Esophagus squamous epithelium (tissue), 5 donors: ENCODE measurements around the gene SFXN1. TPM values are rescaled to one million over a fixed set of nuclear protein-coding genes. Genes with fewer than 3 reads are reported as not detected.
A peak's percentile ranks its signal among the peaks of the same experiment; 100 is the strongest.

ENCODE experiments used
- DNase-seq: peaks from one replicate; lab custom pipeline; 2025; lab: John Stamatoyannopoulos, UW
- H3K27ac ChIP-seq, 4 donors: fragments of 200-600 bp; sonication (generic); one replicate each; pipeline ENCODE4 v1.5.1; 2016 to 2019; ENCODE audit warnings: mild to moderate bottlenecking in 1 of 4
- H3K27me3 ChIP-seq, 4 donors: fragments of 200-600 bp; sonication (generic); 1 replicate in 3 of 4; 2 replicates in 1 of 4; pipeline versions ENCODE4 v1.5.1 to v1.6.0; 2017 to 2021; ENCODE audit warnings: antibody characterized with exemption in 1 of 4
- H3K36me3 ChIP-seq, 3 donors: fragments of 200-600 bp; sonication (generic); one replicate each; pipeline ENCODE4 v1.5.1; 2016 to 2019
- H3K4me1 ChIP-seq, 3 donors: fragments of 200-600 bp; sonication (generic); one replicate each; pipeline ENCODE4 v1.5.1; 2017 to 2019
- H3K4me3 ChIP-seq, 4 donors: fragments of 200-600 bp; sonication (generic); 1 replicate in 3 of 4; 2 replicates in 1 of 4; pipeline ENCODE4 v1.5.1; 2016 to 2019; ENCODE audit warnings: mild to moderate bottlenecking in 2 of 4, moderate library complexity in 1 of 4
- H3K9me3 ChIP-seq, 3 donors: fragments of 200-600 bp; sonication (generic); one replicate each; pipeline ENCODE4 v1.5.1; 2016 to 2019
- POLR2A ChIP-seq, 4 donors: fragments of 450-650 bp; IDR thresholded peaks; one replicate each; pipeline ENCODE4 v1.6.1; 2017; ENCODE audit warnings: antibody characterized with exemption in 4 of 4, mild to moderate bottlenecking in 4 of 4, moderate library complexity in 3 of 4
- WGBS, 2 donors: methylation state at CpG; one replicate each; pipeline ENCODE4 v1.1.5; 2018; 5-methylcytosine and 5-hydroxymethylcytosine counted together
- intact Hi-C: fragments of 100-400 bp; cut with DNase I; formaldehyde crosslinking; loops from one replicate; pipeline ENCODE4 v1.15.0; 2022
- total RNA-seq, 4 donors: library from RNA; depleted of rRNA; stranded (reverse); fragments of >200 nt; gene quantifications; one replicate each; pipeline ENCODE4 v1.1.0, GENCODE V29; 2016
- TF ChIP-seq, protein P1 (sequence below), 6 experiments: fragments of 450-650 bp in 4 of 6; fragments of 200-600 bp in 2 of 6; sonication (generic) in 2 of 6; IDR thresholded peaks; one replicate each; pipeline ENCODE4 v1.5.1; 2016 to 2019; ENCODE audit warnings: antibody characterized with exemption in 6 of 6, mild to moderate bottlenecking in 4 of 6, moderate library complexity in 4 of 6
- donor health status: DM: yes; HTN: yes; CAD: no.

The SFXN1 gene
- total RNA-seq, 4 donors from 2014 or later = 39.6 to 81.7 (median 51.9) TPM

DNA sequence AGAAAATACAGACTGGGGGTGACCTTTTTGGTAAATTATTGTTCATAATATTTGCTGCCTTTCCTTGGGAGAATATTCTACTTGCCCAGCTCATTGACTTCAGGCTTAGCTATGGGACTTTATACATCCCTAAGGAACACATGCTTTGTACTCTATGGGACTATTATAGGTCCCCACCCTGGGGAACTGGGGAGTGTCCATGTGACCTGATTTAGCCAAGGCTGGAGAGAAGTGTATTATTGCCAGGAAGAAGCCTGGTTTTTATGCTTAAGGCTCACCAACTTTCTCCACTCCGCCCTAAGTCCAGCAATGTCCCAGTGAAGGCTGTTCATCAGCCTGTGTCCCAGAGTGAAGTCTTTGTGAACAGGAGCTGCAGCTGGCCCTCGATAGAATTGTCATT lies 17.8 kb upstream of the SFXN1 start:
- peaks cover 0 to 9% (median 7%) of the 10 kb centered on the region in 3 donors for H3K4me1 ChIP-seq
- 62 to 86% methylated on average over 1 to 2 of the region's 2 CpGs for WGBS, 2 donors
- DNase-seq = no peak
- peaks cover 0 to 16% (median 0%) of the 10 kb centered on the region in 4 donors for H3K27me3 ChIP-seq
- intact Hi-C loops = no loop called here
- no peaks in the 10 kb centered on the region for H3K9me3 ChIP-seq
- H3K4me3 ChIP-seq = no peak overlapping the region
- H3K27ac ChIP-seq = no peak overlapping the region
- no peaks in the 10 kb centered on the region for H3K36me3 ChIP-seq
- no peak for TF ChIP-seq POLR2A (IDR thresholded peaks at IDR 0.05)
- TF ChIP-seq, protein P1, sequence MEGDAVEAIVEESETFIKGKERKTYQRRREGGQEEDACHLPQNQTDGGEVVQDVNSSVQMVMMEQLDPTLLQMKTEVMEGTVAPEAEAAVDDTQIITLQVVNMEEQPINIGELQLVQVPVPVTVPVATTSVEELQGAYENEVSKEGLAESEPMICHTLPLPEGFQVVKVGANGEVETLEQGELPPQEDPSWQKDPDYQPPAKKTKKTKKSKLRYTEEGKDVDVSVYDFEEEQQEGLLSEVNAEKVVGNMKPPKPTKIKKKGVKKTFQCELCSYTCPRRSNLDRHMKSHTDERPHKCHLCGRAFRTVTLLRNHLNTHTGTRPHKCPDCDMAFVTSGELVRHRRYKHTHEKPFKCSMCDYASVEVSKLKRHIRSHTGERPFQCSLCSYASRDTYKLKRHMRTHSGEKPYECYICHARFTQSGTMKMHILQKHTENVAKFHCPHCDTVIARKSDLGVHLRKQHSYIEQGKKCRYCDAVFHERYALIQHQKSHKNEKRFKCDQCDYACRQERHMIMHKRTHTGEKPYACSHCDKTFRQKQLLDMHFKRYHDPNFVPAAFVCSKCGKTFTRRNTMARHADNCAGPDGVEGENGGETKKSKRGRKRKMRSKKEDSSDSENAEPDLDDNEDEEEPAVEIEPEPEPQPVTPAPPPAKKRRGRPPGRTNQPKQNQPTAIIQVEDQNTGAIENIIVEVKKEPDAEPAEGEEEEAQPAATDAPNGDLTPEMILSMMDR (IDR thresholded peaks at IDR 0.05) = no peak

DNA sequence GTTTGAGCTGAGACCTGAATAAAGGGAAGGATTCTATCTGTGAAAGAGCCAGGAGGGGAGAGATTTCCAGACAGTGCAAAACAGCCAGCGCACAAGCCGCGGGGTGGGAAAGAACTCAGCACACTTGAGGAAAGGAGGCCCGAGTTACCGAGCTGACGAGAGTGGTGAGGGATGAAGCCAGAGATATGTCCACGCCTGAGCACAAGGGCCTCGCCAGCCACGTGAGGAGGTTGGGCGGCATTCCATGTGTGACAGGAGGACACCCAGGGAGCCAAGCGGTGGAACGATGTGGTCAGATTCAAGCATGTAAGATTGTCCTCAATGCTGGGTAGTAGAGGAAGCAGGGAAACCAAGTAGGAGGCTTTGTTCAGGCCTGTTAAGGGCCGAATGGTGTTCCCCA lies 17.0 kb upstream of the SFXN1 start:
- H3K4me1 ChIP-seq = peaks cover 0 to 15% (median 13%) of the 10 kb centered on the region in 3 donors

DNA sequence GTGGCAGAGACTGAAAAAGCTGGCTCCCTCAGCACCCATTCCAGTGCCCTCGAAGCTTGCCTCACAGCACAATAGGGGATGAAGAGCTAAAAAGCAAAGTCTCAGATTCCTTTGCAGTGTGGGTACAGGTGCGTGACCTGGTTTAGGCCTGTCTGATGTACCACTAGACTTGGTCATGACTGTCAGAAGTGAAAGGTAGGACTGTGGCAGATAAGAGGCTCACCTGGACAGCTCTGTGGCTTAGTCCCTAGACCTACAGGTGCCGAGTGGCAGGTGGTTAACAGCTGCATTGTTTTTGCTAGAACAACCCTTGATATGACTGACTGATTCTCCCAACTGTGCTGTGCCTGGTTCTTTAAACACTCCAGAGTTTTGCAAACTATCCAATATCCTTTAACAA lies 14.7 kb upstream of the SFXN1 start:
- no peak overlapping the region for H3K4me3 ChIP-seq
- H3K9me3 ChIP-seq = no peaks in the 10 kb centered on the region
- intact Hi-C loops = no loop called here
- TF ChIP-seq, protein P1 (IDR thresholded peaks at IDR 0.05) = no peak
- TF ChIP-seq POLR2A (IDR thresholded peaks at IDR 0.05) = no peak
- peaks cover 0 to 6% (median 0%) of the 10 kb centered on the region in 4 donors for H3K27me3 ChIP-seq
- DNase-seq = no peak
- H3K27ac ChIP-seq = no peak overlapping the region
- no peaks in the 10 kb centered on the region for H3K36me3 ChIP-seq
- 80 to 87% methylated on average over 3 of the region's 3 CpGs for WGBS, 2 donors
- H3K4me1 ChIP-seq = peaks cover 0 to 38% (median 25%) of the 10 kb centered on the region in 3 donors

More for the DNA sequence above, 17.0 kb upstream of the SFXN1 start:
- Histone ChIP-seq H3K9me3 (no peaks in the 10 kb centered on the region), H3K27me3 (peaks cover 0 to 16% (median 0%) of the 10 kb centered on the region in 4 donors), H3K27ac (no peak overlapping the region), H3K4me3 (no peak overlapping the region), H3K36me3 (no peaks in the 10 kb centered on the region)
- TF ChIP-seq POLR2A (IDR thresholded peaks at IDR 0.05) = no peak
- TF ChIP-seq, protein P1 (IDR thresholded peaks at IDR 0.05) = no peak
- 91 to 94% methylated on average over 13 of the region's 13 CpGs for WGBS, 2 donors
- no peak for DNase-seq
- intact Hi-C loops = no loop called here

DNA sequence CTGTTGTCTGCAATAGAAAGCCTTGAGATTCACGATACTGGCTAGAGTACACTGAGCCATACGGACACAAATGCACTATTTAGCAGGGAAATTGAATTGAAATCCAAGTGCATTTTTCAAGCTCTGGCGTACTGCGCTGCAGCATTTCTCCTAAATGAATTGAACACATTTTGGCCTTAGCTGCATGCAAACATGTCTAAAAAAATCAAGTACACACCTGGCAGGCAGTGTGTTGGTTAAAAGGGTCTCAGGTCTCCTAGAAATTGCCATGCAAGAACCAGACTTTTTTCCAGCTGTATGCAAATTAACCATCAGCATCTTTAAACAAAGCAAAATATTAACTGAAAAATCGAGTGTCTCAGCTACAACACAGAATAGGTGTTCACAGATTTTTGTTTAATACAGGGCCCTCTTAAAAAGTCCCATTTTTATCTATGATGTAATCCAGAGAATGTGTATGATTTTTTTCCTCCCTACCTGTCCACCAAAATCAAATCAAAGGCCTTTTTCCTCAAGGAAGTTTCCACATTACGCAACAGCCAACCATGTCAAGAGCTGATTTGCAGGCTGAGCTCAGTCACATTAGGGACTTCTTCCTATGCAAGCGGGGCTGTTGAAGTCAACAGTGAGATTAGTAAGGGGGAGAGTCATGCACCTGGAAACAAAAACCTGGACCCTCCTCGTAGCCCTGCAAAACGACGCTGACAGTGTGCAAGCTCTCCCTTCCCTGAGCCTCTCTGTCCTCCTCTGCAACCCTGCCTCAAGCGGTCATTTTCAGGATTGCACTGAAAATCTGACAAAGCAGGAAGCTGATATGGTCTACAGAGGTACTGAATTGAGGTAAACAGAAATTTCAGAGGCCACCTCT lies 14.1 kb upstream of the SFXN1 start:
- 63 to 67% methylated on average over 7 to 8 of the region's 11 CpGs for WGBS, 2 donors

DNA sequence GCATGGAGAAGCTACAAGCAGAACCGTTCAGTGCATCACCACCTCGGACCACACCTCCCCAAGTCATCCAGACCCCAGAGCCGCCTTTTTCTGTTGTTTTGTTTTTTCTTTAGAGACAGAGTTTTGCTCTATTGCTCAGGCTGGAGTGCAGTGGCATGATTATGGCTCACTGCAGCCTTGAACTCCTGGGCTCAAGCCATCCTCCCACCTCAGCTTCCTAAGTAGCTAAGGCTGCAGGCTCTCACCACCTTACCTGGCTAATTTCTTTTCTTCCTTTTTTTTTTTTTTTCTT lies 13.5 kb upstream of the SFXN1 start:
- Histone ChIP-seq H3K4me1 (peaks cover 0 to 44% (median 25%) of the 10 kb centered on the region in 3 donors), H3K36me3 (no peaks in the 10 kb centered on the region), H3K27me3 (peaks cover 0 to 5% (median 0%) of the 10 kb centered on the region in 4 donors), H3K27ac (no peak overlapping the region), H3K9me3 (no peaks in the 10 kb centered on the region), H3K4me3 (no peak overlapping the region)
- intact Hi-C loops = no loop called here
- no peak for DNase-seq
- 0 to 2% methylated on average over 2 to 3 of the region's 3 CpGs for WGBS, 2 donors
- no peak for TF ChIP-seq POLR2A (IDR thresholded peaks at IDR 0.05)
- TF ChIP-seq, protein P1 (IDR thresholded peaks at IDR 0.05) = peak in 1 of 6 experiments; percentile 0

More for the DNA sequence above, 14.1 kb upstream of the SFXN1 start:
- no peak for DNase-seq
- no peak for TF ChIP-seq POLR2A (IDR thresholded peaks at IDR 0.05)
- TF ChIP-seq, protein P1 (IDR thresholded peaks at IDR 0.05) = peak; percentile 42 to 66 (median 55)
- no peaks in the 10 kb centered on the region for H3K36me3 ChIP-seq
- no peak overlapping the region for H3K27ac ChIP-seq
- no peaks in the 10 kb centered on the region for H3K27me3 ChIP-seq
- no peak overlapping the region for H3K4me3 ChIP-seq
- no peaks in the 10 kb centered on the region for H3K9me3 ChIP-seq
- peaks cover 0 to 38% (median 25%) of the 10 kb centered on the region in 3 donors for H3K4me1 ChIP-seq
- intact Hi-C loops = no loop called here
